Mucosa of stomach (tissue), 1 donor: Measurements from ENCODE around the gene DCDC2B.

Experiments
- H3K27me3 ChIP-seq: one replicate; pipeline ENCODE4 v1.7.0; 2013; ENCODE audit warnings: mild to moderate bottlenecking, low read length; ENCODE audit not compliant: control insufficient read depth, insufficient read depth
- H3K36me3 ChIP-seq: one replicate; pipeline ENCODE4 v1.7.0; 2013; ENCODE audit warnings: low read length; ENCODE audit not compliant: control insufficient read depth, insufficient read depth
- H3K4me1 ChIP-seq: one replicate; pipeline ENCODE4 v1.7.0; 2013; ENCODE audit warnings: mild to moderate bottlenecking, low read length; ENCODE audit not compliant: control insufficient read depth, insufficient read depth
- H3K4me3 ChIP-seq: one replicate; pipeline ENCODE4 v1.7.0; 2013; ENCODE audit warnings: low read length
- H3K9ac ChIP-seq: one replicate; pipeline ENCODE4 v1.7.0; 2013; ENCODE audit warnings: mild to moderate bottlenecking, low read length, moderate library complexity
- H3K9me3 ChIP-seq: one replicate; pipeline ENCODE4 v1.7.0; 2013; ENCODE audit warnings: mild to moderate bottlenecking, low read length, moderate library complexity; ENCODE audit not compliant: control insufficient read depth
- donor health status: Pancreatic carcinoma.

The DCDC2B gene

DNA sequence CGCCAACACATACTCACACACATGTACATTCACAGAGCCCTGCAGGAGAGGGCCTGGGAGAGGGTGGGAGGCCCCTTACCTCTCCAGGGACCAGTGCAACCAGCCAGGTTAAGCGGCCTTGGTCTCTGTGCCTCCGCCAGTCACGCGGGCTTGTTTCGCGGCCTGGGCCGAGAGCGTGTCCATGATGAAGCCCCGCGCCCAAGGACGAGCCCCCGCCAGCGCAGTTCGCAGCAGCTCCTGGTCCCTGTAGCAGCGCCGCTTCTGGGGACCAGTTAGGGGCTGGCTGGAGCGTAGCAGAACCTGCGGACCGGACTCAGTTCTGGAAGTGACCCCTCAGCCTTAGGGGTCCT lies 30.9 kb downstream of the DCDC2B start:
- H3K27me3 ChIP-seq = no peaks in the 10 kb centered on the region
- peak overlapping the region; percentile 68 for H3K9ac ChIP-seq
- no peaks in the 10 kb centered on the region for H3K36me3 ChIP-seq
- no peaks in the 10 kb centered on the region for H3K9me3 ChIP-seq
- peaks cover 6% of the 10 kb centered on the region for H3K4me1 ChIP-seq
- peak overlapping the region; percentile 70 for H3K4me3 ChIP-seq

- H3K9ac ChIP-seq = peak overlapping the region; percentile 68
- peaks cover 6% of the 10 kb centered on the region for H3K4me1 ChIP-seq
- no peaks in the 10 kb centered on the region for H3K9me3 ChIP-seq
- H3K27me3 ChIP-seq = no peaks in the 10 kb centered on the region
- peak overlapping the region; percentile 70 for H3K4me3 ChIP-seq
- H3K36me3 ChIP-seq = no peaks in the 10 kb centered on the region
These were observed 31.5 kb downstream of the DCDC2B start for GRCh38 chr1:32240140-32240951.

DNA sequence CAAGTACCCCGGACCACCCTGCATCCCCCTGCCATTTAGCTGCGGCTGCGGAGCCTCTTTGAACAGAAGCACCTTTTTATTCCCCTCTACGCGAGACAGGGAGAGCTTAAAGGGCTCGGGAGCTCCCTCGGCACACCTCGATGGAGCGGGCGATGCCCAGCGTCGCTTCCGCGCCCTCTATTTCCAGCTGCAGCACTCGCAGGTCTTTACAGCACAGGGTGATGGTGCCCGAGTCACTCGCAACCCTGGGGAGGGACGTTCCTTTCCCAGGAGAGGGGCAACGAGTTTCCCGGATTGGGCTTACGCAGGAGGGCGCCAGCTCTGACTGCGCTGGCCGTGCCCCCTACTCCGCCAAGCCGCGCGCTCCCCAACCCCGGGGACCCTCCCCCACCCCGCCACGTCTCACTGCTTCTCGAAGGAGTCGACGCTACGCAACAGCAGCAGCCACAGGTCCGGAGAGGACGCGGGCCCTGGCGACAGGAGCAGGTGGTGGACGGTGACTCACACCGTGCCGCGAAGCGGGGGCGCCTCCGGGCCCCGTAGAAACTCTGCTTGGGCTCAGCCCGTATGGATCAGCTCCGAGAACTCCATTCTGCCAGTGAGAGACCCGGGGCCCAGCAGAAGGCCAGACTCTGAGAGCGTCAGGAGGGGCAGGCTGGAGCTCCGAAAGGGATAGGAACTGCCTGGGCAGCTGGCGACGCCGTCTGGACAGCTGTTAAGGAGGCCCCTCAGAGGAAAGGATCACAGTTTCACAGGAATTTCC lies 32.3 kb downstream of the DCDC2B start:
- no peaks in the 10 kb centered on the region for H3K36me3 ChIP-seq

GRCh38 chr1:32242341-32242851 lies 33.5 kb downstream of the DCDC2B start:
- H3K4me3 ChIP-seq = no peak overlapping the region
- no peaks in the 10 kb centered on the region for H3K9me3 ChIP-seq
- H3K27me3 ChIP-seq = no peaks in the 10 kb centered on the region
- H3K4me1 ChIP-seq = peaks cover 6% of the 10 kb centered on the region
- no peaks in the 10 kb centered on the region for H3K36me3 ChIP-seq
- H3K9ac ChIP-seq = no peak overlapping the region

More for the DNA sequence above, 32.3 kb downstream of the DCDC2B start:
- peak overlapping the region; percentile 70 for H3K4me3 ChIP-seq
- peak overlapping the region; percentile 68 for H3K9ac ChIP-seq
- no peaks in the 10 kb centered on the region for H3K27me3 ChIP-seq
- H3K9me3 ChIP-seq = no peaks in the 10 kb centered on the region
- H3K4me1 ChIP-seq = peaks cover 6% of the 10 kb centered on the region

DNA sequence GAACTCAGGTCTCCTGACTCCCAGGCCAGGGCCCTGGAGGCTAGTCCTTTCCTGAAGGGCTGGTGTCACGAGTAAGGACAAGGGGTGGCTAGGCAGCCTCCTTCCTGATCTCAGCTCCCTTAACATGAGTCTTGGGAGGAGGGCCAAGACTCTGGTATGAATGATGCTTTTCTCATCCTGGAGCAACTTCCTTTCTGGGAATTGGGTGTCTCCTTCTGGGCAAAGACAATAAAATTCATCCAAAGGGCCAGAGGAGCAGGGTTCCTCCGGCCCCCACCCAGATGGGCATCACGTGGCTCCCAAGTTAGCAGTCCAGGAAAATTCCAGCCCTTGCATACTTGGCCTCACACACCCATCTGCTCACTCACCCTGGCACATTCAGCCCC lies 38.0 kb downstream of the DCDC2B start, which contains the start of gene FAM167B:
TSS of gene FAM167B (plus strand) at position 335 of the 386 bp plus-strand sequence. CDS start 200 bp downstream, outside the sequence.
- no peaks in the 10 kb centered on the region for H3K27me3 ChIP-seq
- H3K36me3 ChIP-seq = no peaks in the 10 kb centered on the region
- peaks cover 13% of the 10 kb centered on the region for H3K4me1 ChIP-seq
- peak within 1 kb of the TSS; percentile 2 for H3K9ac ChIP-seq
- H3K9me3 ChIP-seq = no peaks in the 10 kb centered on the region
- no peak within 1 kb of the TSS for H3K4me3 ChIP-seq

GRCh38 chr1:32247452-32247851 lies 38.6 kb downstream of the DCDC2B start:
- Histone ChIP-seq H3K9ac (no peak overlapping the region), H3K9me3 (no peaks in the 10 kb centered on the region), H3K36me3 (no peaks in the 10 kb centered on the region), H3K27me3 (no peaks in the 10 kb centered on the region), H3K4me3 (no peak overlapping the region), H3K4me1 (peaks cover 12% of the 10 kb centered on the region)

DNA sequence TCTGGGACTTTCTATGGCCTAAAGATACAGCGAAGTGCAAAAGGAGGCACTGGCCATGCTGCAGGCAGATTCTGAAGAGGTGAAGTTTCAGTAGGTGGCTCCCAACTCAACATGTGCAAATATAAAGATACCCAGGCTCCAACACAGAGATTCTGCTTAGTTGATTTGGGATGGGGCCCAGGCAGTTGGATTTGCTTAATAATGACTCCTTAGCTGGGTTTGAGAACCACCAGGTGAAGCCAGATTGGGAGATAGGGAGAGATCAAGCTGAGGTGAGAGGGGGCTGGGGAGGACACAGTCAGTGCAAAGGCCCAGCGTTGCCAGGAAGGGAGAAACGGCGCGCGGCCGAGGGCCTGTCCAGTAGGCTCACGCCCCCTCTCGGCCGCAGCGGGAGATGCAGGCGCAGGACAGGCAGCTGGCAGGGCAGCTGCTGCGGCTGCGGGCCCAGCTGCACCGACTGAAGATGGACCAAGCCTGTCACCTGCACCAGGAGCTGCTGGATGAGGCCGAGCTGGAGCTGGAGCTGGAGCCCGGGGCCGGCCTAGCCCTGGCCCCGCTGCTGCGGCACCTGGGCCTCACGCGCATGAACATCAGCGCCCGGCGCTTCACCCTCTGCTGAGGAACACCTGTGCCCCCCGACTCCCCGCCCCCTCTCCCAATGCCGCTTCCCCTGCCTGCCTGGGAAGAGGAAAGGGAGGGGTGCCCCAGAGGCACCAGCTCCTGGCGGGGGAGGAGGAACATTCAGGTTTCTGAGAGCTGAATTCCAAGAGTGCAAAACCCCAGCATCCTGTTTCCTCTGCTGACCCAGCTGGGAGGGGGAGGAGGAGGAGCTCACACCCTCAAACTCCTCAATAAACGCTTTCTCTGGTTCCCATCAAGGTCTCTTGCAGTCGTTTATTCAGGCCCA lies 39.3 kb downstream of the DCDC2B start:
- Histone ChIP-seq H3K4me3 (no peak overlapping the region), H3K36me3 (no peaks in the 10 kb centered on the region), H3K9me3 (no peaks in the 10 kb centered on the region), H3K4me1 (peaks cover 12% of the 10 kb centered on the region), H3K9ac (peak overlapping the region; percentile 2), H3K27me3 (no peaks in the 10 kb centered on the region)

GRCh38 chr1:32249831-32250525 lies 41.1 kb downstream of the DCDC2B start:
- H3K4me3 ChIP-seq = no peak overlapping the region
- no peaks in the 10 kb centered on the region for H3K27me3 ChIP-seq
- H3K36me3 ChIP-seq = no peaks in the 10 kb centered on the region
- peaks cover 12% of the 10 kb centered on the region for H3K4me1 ChIP-seq
- no peak overlapping the region for H3K9ac ChIP-seq
- no peaks in the 10 kb centered on the region for H3K9me3 ChIP-seq

DNA sequence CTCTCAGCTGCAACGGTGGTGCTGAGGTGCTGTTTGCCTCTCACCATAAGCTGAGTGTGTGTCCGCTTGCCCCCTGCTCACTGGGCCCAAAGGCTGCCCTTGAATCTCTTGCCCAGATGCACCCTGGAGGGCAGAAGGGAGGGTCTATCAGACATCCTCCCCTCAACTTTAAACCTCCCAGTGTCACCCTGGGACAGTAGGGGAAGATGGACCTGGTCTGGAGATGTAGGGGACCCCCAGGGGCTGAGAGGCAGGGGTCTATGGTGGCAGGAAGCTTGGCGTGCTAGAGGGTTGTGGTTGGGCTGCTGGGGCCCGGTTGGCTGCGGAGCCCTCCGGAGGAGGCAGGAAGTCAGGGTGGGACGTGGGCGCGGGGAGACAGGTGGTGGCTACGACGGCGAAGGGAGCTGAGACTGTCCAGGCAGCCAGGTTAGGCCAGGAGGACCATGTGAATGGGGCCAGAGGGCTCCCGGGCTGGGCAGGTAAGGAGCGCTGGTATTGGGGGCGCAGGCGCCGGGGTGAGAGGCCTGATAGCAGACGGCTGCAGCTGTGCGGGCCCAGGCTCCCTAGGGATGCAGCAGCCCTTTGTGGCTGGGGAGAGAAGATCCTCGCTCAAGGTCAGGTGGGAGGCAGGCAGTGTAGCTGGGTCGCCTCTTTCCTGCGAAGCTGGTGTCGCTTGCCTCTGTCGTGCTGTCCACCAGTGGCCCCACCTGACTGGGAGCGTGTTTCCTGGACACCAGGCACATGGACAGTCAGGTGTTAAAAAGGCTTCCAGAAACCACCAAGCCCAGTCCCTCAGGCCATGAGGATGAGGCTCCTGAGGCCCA lies 42.2 kb downstream of the DCDC2B start, which contains the start of gene LCK:
TSS of gene LCK (plus strand) at position 373 of the 824 bp plus-strand sequence. CDS start 23,065 bp downstream, outside the sequence.
- peaks cover 12% of the 10 kb centered on the region for H3K4me1 ChIP-seq
- no peak within 1 kb of the TSS for H3K4me3 ChIP-seq
- H3K9me3 ChIP-seq = no peaks in the 10 kb centered on the region
- peak within 1 kb of the TSS; percentile 25 for H3K9ac ChIP-seq
- no peaks in the 10 kb centered on the region for H3K27me3 ChIP-seq
- no peaks in the 10 kb centered on the region for H3K36me3 ChIP-seq

DNA sequence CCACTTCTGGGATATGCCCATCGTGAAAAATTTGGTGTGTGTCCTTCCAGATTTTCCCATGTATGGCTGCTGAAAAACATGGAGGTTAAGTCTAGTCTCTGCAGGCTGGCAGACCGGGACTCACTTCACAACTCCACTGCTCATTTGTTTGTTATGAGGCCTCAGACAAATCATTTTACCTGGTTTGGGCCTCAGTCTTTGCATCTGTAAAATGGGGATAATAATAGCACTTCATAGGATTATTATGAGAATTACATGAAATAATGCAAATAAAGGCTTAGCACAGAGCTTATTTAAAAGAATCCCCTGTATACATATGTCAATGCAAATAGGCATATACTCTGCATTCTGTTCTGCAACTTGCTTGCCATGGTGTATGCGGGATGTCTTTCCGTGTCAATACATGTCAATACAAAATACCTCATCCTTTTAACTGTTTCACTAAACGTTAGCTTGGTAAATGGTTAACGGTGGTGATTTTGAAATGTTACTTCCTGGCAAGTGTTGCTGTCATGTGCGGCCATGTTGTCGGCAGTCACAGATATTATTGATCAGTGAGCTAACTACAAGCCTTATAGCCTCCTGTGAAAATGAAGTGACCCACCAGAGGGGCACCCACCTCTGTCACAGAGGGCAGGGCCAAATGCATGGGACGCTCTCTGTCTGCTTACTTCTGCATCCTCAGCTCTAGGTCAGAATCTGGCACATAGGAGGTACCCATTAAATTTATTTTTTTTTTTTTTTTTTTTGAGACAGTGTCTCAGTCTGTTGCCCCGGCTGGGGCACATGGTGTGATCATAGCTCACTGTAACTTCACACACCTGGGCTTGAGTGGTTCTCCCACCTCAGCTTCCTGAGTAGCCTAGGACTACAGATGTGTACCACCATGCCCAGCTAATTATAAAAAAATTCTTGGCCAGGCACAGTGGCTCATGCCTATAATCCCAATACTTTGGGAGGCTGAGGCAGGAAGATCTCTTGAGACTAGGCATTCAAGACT lies 46.5 kb downstream of the DCDC2B start:
- no peaks in the 10 kb centered on the region for H3K27me3 ChIP-seq
- no peaks in the 10 kb centered on the region for H3K36me3 ChIP-seq
- no peaks in the 10 kb centered on the region for H3K9me3 ChIP-seq
- H3K4me1 ChIP-seq = no peaks in the 10 kb centered on the region
- no peak overlapping the region for H3K4me3 ChIP-seq
- no peak overlapping the region for H3K9ac ChIP-seq
